Activated T-cell treated with anti-CD3 and anti-CD28 coated beads for 24 hours (primary cell): Measurements from ENCODE around the gene KIF5A.
"Not testable (repeated sequence)": the region's sequence is repeated elsewhere in the genome, so short reads cannot be mapped to it uniquely, and the experiment has no call there.

Source experiments
- DNase-seq: peaks from one replicate; pipeline ENCODE4 v3.0.0-alpha.2; 2020; ENCODE audit warnings: low read depth

The KIF5A gene

GRCh38 chr12:57549909-57550640, at the start of gene KIF5A:
KIF5A (plus strand) TSS chr12:57550044; CDS start chr12:57550272, 228 bp downstream.
- peak; percentile 43 for DNase-seq

DNA sequence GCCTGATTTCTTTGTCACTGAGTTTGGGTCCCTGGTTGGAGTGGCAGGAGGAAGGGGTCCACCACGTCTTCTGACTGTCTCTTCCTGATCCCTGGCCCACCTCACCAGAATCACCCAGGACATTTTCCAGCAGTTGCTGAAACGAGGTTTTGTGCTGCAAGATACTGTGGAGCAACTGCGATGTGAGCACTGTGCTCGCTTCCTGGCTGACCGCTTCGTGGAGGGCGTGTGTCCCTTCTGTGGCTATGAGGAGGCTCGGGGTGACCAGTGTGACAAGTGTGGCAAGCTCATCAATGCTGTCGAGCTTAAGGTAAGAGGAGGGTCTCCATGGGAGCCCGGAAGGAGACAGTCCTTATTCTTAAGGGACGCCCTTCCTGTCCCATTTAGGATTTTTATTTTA, 49.6 kb upstream of the KIF5A start:
- DNase-seq, result no peak

DNA sequence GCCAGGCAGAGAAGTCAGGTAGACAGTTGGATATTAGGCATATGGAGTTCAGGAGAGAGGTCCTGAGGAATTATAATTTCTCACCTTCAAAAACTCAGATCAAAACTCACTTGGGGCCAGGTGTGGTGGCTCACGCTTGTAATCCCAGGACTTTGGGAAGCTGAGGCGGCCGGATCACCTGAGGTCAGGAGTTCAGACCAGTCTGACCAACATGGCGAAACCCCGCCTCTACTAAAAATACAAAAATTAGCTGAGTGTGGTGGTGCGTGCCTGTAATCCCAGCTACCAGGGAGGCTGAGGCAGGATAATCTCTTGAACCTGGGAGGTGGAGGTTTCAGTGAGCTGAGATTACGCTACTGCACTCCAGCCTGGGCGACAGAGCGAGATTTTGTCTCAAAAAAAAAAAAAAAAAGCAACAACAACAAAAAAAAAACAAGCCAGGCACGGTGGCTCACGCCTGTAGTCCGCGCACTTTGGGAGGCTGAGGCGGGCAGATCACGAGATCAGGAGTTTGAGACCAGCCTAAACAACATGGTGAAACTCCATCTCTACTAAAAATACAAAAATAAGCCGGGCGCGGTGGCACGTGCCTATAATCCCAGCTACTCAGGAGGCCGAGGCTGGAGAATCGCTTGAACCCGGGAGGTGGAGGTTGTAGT, 47.4 kb upstream of the KIF5A start:
- DNase-seq, result not testable (repeated sequence)

GRCh38 chr12:57506541-57506940, 43.3 kb upstream of the KIF5A start:
- DNase-seq, result not testable (repeated sequence)

DNA sequence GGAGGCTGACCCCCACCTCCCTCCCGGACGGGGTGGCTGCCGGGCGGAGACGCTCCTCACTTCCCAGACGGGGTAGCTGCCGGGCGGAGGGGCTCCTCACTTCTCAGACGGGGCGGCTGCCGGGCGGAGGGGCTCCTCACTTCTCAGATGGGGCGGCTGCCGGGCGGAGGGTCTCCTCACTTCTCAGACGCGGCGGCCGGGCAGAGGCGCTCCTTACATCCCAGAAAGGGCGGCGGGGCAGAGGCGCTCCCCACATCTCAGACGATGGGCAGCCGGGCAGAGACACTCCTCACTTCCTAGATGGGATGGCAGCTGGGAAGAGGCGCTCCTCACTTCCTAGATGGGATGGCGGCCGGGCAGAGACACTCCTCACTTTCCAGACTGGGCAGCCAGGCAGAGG, 42.0 kb upstream of the KIF5A start:
- DNase-seq, result not testable (repeated sequence)

GRCh38 chr12:57511161-57511560, 38.7 kb upstream of the KIF5A start:
- no peak for DNase-seq

DNA sequence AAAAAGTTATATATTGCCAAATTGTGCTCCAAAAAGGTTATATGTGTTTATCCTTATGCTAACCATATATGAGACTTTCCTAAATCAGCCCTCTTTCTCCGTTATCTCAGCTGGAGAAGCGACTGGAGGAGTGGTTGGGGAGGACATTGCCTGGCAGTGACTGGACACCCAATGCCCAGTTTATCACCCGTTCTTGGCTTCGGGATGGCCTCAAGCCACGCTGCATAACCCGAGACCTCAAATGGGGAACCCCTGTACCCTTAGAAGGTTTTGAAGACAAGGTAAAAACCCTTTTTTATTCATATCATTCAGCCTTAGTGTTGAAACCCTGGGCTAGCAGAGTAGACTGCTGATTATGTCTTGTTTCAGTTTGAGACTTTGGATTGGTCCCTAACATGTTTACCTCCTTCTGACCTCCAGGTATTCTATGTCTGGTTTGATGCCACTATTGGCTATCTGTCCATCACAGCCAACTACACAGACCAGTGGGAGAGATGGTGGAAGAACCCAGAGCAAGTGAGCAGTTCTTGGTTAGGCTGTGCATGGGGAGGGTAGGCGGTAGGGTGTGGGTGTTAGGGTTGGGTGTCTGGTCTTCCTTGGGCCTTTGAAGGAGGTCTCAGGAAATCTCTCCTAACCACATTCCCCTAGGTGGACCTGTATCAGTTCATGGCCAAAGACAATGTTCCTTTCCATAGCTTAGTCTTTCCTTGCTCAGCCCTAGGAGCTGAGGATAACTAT, 38.1 kb upstream of the KIF5A start:
- DNase-seq, result no peak

DNA sequence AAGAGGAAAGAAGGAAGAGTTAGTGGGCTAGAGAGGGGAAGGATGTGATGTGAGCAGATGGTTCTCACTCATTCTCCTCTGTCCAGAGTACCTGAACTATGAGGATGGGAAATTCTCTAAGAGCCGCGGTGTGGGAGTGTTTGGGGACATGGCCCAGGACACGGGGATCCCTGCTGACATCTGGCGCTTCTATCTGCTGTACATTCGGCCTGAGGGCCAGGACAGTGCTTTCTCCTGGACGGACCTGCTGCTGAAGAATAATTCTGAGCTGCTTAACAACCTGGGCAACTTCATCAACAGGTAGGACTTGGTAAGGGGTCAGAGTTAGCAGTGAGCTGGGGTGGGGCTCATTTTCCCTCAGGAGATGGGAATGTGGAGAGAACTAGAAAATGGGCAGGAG, 37.2 kb upstream of the KIF5A start:
- DNase-seq, result no peak

DNA sequence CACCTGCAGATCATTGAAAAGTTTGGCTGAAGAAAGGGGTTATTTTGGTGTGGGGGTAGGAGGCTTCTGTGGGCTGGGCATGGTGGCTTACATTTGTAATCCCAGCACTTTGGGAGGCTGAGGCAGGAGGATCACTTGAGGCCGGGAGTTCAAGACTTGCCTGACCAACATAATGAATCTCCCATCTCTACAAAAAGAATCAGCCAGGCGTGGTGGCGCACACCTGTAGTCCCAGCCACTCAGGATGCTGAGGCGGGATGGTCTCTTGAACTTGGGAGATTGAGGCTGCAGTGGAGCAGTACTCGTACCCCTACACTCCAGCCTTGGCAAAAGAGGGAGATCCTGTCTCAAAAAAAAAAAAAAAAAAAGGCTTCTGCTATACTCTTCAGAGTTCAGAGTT, 36.6 kb upstream of the KIF5A start:
- no peak for DNase-seq

- DNase-seq, result not testable (repeated sequence)
These were observed 36.2 kb upstream of the KIF5A start for GRCh38 chr12:57513677-57514076.

DNA sequence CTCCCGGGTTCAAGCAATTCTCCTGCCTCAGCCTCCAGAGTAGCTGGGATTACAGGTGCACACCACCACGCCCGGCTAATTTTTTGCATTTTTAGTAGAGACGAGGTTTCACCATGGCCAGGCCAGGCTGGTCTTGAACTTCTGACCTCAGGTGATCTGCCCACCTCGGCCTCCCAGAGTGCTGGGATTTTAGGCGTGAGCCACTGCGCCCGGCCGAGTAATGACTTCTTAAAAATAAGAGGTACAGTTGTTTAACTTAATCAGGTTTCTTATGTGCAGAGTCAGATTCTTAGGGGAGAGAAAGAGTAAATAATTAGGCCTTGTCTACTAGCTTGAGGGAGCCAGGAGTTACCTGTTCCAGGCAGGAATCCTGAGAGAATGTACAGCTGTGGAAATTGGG, 35.6 kb upstream of the KIF5A start:
- not testable (repeated sequence) for DNase-seq

DNA sequence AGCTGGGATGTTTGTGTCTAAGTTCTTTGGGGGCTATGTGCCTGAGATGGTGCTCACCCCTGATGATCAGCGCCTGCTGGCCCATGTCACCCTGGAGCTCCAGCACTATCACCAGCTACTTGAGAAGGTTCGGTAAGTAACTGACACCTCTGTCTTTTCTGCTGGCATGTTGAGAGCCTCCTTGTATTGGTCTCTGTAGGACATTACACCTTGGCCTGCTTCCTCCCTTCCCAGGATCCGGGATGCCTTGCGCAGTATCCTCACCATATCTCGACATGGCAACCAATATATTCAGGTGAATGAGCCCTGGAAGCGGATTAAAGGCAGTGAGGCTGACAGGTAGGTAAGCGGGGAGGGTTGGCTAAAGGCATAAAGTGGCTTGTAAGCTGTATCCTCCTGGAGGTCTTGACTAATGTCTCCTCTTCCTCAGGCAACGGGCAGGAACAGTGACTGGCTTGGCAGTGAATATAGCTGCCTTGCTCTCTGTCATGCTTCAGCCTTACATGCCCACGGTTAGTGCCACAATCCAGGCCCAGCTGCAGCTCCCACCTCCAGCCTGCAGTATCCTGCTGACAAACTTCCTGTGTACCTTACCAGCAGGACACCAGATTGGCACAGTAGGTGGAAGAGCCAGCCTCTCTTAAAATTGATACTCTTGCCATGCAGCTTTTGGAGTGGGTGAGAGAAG, 35.0 kb upstream of the KIF5A start:
- no peak for DNase-seq

- DNase-seq, result no peak
These were observed 34.4 kb upstream of the KIF5A start for GRCh38 chr12:57515408-57515933.

DNA sequence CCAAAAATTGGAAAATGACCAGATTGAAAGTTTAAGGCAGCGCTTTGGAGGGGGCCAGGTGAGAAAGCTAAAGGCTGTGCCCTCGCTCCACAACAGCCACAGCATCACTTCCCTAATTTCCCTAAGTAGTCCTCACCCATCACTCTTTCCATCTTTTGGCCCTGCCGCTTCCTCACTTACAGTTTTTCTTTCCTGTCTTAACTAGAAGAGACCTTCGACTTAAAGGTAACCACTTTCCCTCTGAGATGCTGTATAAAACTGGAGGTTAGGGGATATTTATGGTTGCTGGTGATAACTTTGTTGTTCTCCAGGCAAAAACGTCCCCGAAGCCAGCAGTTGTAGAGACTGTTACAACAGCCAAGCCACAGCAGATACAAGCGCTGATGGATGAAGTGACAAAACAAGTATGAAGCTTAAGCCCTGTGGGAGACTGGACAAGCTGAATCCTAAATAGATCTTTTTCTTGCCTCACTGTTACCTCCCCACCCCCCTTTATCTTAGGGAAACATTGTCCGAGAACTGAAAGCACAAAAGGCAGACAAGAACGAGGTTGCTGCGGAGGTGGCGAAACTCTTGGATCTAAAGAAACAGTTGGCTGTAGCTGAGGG, 33.8 kb upstream of the KIF5A start:
- DNase-seq, result no peak

GRCh38 chr12:57516617-57517153, 33.2 kb upstream of the KIF5A start:
- DNase-seq, result no peak

GRCh38 chr12:57517187-57517586, 32.7 kb upstream of the KIF5A start:
- no peak for DNase-seq

DNA sequence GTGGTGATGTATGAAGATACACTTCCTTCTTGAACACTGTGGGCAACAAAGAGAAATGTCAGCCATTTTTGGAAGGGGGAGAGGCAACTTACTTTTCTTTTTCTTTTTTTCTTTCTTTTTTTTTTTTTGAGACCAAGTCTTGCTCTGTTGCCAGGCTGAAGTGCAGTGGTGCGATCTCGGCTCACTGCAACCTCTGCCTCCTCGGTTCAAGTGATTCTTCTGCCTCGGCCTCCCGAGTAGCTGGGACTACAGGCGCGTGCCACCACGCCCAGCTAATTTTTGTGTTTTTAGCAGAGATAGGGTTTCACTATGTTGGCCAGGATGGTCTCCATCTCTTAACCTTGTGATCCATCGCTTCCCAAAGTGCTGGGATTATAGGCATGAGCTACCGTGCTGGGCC, 32.1 kb upstream of the KIF5A start:
- not testable (repeated sequence) for DNase-seq

- no peak for DNase-seq
These were observed 31.5 kb upstream of the KIF5A start for GRCh38 chr12:57518176-57518919.

DNA sequence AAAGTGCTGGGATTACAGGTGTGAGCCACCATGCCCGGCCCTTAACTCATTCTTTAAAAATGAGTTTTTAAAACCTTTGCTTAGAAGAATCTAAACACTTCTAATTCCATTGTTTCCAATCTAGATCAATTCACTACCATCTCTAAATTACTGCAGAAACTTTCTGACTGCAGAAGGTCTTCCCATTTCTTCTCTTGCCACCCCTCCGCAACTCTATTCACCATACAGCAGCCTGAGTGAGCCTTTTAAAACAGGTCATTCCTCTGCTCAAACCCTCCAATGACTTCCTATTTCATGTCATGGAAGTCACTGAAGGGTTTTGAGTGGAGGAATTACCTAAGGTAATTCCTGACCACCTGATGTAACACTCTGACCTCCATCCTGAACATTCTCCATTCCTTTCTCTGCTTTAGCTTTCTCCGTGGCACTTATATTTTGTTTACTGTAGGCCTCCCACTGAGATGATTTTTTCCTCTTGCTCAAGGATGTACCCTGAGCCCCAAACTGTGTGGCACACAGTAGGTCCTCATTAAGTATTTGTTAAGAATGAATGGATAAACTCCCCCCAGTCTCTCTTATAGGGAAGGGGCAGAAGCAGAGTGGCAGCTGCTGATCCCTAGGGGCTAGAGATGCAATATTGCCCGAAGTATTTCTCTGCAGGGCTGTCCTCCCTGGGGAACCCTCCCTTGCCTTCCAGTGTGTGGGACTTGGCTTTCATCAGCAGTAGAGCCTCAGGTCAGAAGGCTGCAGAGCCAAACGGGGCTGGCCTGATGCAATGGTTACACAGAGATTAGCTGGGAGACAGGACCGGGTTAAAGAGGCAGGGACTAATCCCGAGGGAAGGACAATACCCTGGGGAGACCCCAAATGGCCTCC, 30.7 kb upstream of the KIF5A start:
- DNase-seq, result no peak

GRCh38 chr12:57519796-57520052, 30.1 kb upstream of the KIF5A start:
- no peak for DNase-seq
